T1000 (cell line): Measurements from ENCODE around the gene ZBTB7A.

Experiments used
- DNase-seq: peaks from one replicate; lab custom pipeline; 2025; ENCODE audit warnings: mixed read lengths; lab: John Stamatoyannopoulos, UW

Gene ZBTB7A

GRCh38 chr19:4094291-4094690 lies 27.6 kb upstream of the ZBTB7A start:
- DNase-seq: no peak

GRCh38 chr19:4093643-4094175 lies 27.0 kb upstream of the ZBTB7A start:
- no peak for DNase-seq

GRCh38 chr19:4090356-4091220 lies 23.9 kb upstream of the ZBTB7A start:
- no peak for DNase-seq

GRCh38 chr19:4089946-4090345 lies 23.2 kb upstream of the ZBTB7A start:
- DNase-seq: no peak

GRCh38 chr19:4089400-4089908 lies 22.8 kb upstream of the ZBTB7A start:
- no peak for DNase-seq

GRCh38 chr19:4088975-4089374 lies 22.3 kb upstream of the ZBTB7A start:
- DNase-seq: no peak

- no peak for DNase-seq
Observed at GRCh38 chr19:4087787-4088679, 21.3 kb upstream of the ZBTB7A start.

GRCh38 chr19:4086411-4086867 lies 19.7 kb upstream of the ZBTB7A start:
- DNase-seq: no peak

- no peak for DNase-seq
Observed at GRCh38 chr19:4084547-4084877, 17.8 kb upstream of the ZBTB7A start.

GRCh38 chr19:4083677-4084546 lies 17.2 kb upstream of the ZBTB7A start:
- no peak for DNase-seq

- DNase-seq: no peak
Observed at GRCh38 chr19:4082172-4082571, 15.5 kb upstream of the ZBTB7A start.

- no peak for DNase-seq
Observed at GRCh38 chr19:4081441-4082129, 14.9 kb upstream of the ZBTB7A start.

GRCh38 chr19:4080473-4080872 lies 13.8 kb upstream of the ZBTB7A start:
- DNase-seq: no peak

GRCh38 chr19:4077800-4078684 lies 11.3 kb upstream of the ZBTB7A start:
- no peak for DNase-seq

- no peak for DNase-seq
Observed at GRCh38 chr19:4077007-4077374, 10.3 kb upstream of the ZBTB7A start.

GRCh38 chr19:4075373-4075772 lies 8.7 kb upstream of the ZBTB7A start:
- no peak for DNase-seq

GRCh38 chr19:4071610-4072009 lies 4.9 kb upstream of the ZBTB7A start:
- no peak for DNase-seq

- DNase-seq: no peak
Observed at GRCh38 chr19:4069331-4069959, 2.7 kb upstream of the ZBTB7A start.
